HepG2 (cell line): ENCODE data around the gene FAF2. TPM values are rescaled to one million over a fixed set of nuclear protein-coding genes. Genes with fewer than 3 reads are reported as not detected.

ENCODE experiments used
- ATAC-seq: fragments of 200-7000 bp; cut with Tn5 transposase; 3 replicates; pipeline ENCODE4 v1.9.1; 2020; ENCODE audit warnings: mild to moderate bottlenecking, moderate library complexity
- BruUV-seq: library from RNA; stranded (reverse); fragments of 400-500 nt; replicated peaks from 2 replicates; lab custom pipeline; 2021; lab: Mats Ljungman, UMichigan
- CTCF ChIA-PET: fragments of 300-600 bp; formaldehyde crosslinking; extraction: SDS; loops from one replicate; lab custom pipeline; 2021; ENCODE audit warnings: low total read pairs, inconsistent platforms, low intra/inter-chr PET ratio; lab: Yijun Ruan, JAX
- POLR2A ChIA-PET: fragments of 350-600 bp; sonication (Branson Sonifier 250); formaldehyde crosslinking; loops from one replicate; lab custom pipeline; 2020; ENCODE audit warnings: antibody characterized with exemption, inconsistent platforms; lab: Yijun Ruan, JAX
- DNase-seq: peaks from one replicate; pipeline ENCODE4 v3.0.0-alpha.2; 2015; ENCODE audit warnings: low spot score
- FAIRE-seq: peaks from 3 replicates; lab custom pipeline; 2011; peaks lifted over from hg19 to GRCh38; lab: Jason Lieb, UNC
- H2AFZ ChIP-seq: one replicate; pipeline ENCODE4 v1.6.1; 2011; ENCODE audit warnings: low read length, inconsistent platforms
- H3K27ac ChIP-seq: fragments of 300-600 bp; 3 replicates; pipeline ENCODE4 v1.8.0; 2011; ENCODE audit warnings: mixed run types, mild to moderate bottlenecking, mixed read lengths, low read length, inconsistent platforms; ENCODE audit not compliant: insufficient read depth; ENCODE audit errors: extremely low read length
- H3K27me3 ChIP-seq, 2 experiments: fragments of 200-600 bp in 1 of 2; 2 replicates in 1 of 2; 3 replicates in 1 of 2; pipeline versions ENCODE4 v1.6.0 to v1.8.0; 2011; ENCODE audit warnings: low read length in 2 of 2, mild to moderate bottlenecking in 2 of 2, moderate library complexity in 2 of 2, inconsistent platforms in 1 of 2; ENCODE audit not compliant: insufficient read depth in 2 of 2, control insufficient read depth in 1 of 2
- H3K36me3 ChIP-seq, 2 experiments: fragments of 200-600 bp in 1 of 2; replicated peaks in 1 of 2; 2 replicates in 1 of 2; 3 replicates in 1 of 2; pipeline versions ENCODE4 v1.5.1 to v1.8.0; 2011; ENCODE audit warnings: low read length in 2 of 2, inconsistent platforms in 1 of 2; ENCODE audit not compliant: insufficient read depth in 2 of 2, control insufficient read depth in 1 of 2
- H3K4me1 ChIP-seq: 2 replicates; pipeline ENCODE4 v1.5.1; 2012; ENCODE audit warnings: low read length, inconsistent platforms; ENCODE audit not compliant: insufficient read depth
- H3K4me2 ChIP-seq: 2 replicates; pipeline ENCODE4 v1.6.0; 2011; ENCODE audit warnings: low read depth, low read length, inconsistent platforms
- H3K4me3 ChIP-seq, 3 experiments: fragments of 200-600 bp in 1 of 3; sonication (generic), shearing (Covaris generic) in 1 of 3; replicated peaks in 1 of 3; 2 replicates each; pipeline ENCODE4 v1.5.1; 2011 to 2016; ENCODE audit warnings: low read length in 3 of 3, inconsistent platforms in 2 of 3, low read depth in 2 of 3, mild to moderate bottlenecking in 2 of 3, control low read depth in 1 of 3, mixed read lengths in 1 of 3; ENCODE audit not compliant: insufficient read depth in 1 of 3
- H3K79me2 ChIP-seq: one replicate; pipeline ENCODE4 v1.6.1; 2011; ENCODE audit warnings: low read length, inconsistent platforms; ENCODE audit not compliant: insufficient read depth
- H3K9ac ChIP-seq: 2 replicates; pipeline ENCODE4 v1.6.0; 2011; ENCODE audit warnings: mild to moderate bottlenecking, low read depth, low read length, inconsistent platforms; ENCODE audit not compliant: insufficient read depth
- H3K9me3 ChIP-seq: 2 replicates; pipeline ENCODE4 v1.5.1; 2012; ENCODE audit warnings: mild to moderate bottlenecking, low read length
- H4K20me1 ChIP-seq: 2 replicates; pipeline ENCODE4 v1.6.0; 2011; ENCODE audit warnings: inconsistent platforms, mild to moderate bottlenecking, low read length, moderate library complexity; ENCODE audit not compliant: insufficient read depth
- AKAP8 ChIP-seq: sonication (generic); formaldehyde crosslinking; IDR thresholded peaks from 2 replicates; pipeline ENCODE4 v1.5.1; 2020; ENCODE audit warnings: mild to moderate bottlenecking, missing genetic modification reagents
- CHCHD3 ChIP-seq: sonication (generic); formaldehyde crosslinking; IDR thresholded peaks from 2 replicates; pipeline ENCODE4 v1.8.0; 2022; ENCODE audit warnings: mild to moderate bottlenecking, missing genetic modification reagents, moderate library complexity
- FOSL1 ChIP-seq: sonication (generic); formaldehyde crosslinking; IDR thresholded peaks from 2 replicates; pipeline ENCODE4 v1.9.0; 2021; ENCODE audit warnings: missing genetic modification reagents, borderline replicate concordance
- KDM5B ChIP-seq: sonication (generic); formaldehyde crosslinking; IDR thresholded peaks from 2 replicates; pipeline ENCODE4 v1.4.0; 2020; ENCODE audit warnings: missing genetic modification reagents, mild to moderate bottlenecking, borderline replicate concordance
- MXI1 ChIP-seq: IDR thresholded peaks from 3 replicates; pipeline ENCODE4 v1.6.1; 2012; ENCODE audit warnings: low read depth, low read length, inconsistent platforms, borderline replicate concordance
- PATZ1 ChIP-seq: sonication (generic); formaldehyde crosslinking; IDR thresholded peaks from 2 replicates; pipeline ENCODE4 v1.4.0; 2020; ENCODE audit warnings: missing genetic modification reagents
- PRPF4 ChIP-seq: fragments of 200-400 bp; formaldehyde crosslinking; IDR thresholded peaks from 2 replicates; pipeline ENCODE4 v1.6.1; 2016; ENCODE audit warnings: low read length, low read depth; ENCODE audit not compliant: poor library complexity, severe bottlenecking
- REPIN1 ChIP-seq: sonication (generic); formaldehyde crosslinking; IDR thresholded peaks from 2 replicates; pipeline ENCODE4 v1.8.0; 2022; ENCODE audit warnings: missing genetic modification reagents, low read depth, mild to moderate bottlenecking, borderline replicate concordance
- RNF219 ChIP-seq: sonication (generic); formaldehyde crosslinking; IDR thresholded peaks from 2 replicates; pipeline ENCODE4 v1.5.0; 2020; ENCODE audit warnings: mild to moderate bottlenecking, missing genetic modification reagents
- SOX6 ChIP-seq, 2 experiments: fragments of 450-650 bp in 1 of 2; sonication (generic) in 1 of 2; formaldehyde crosslinking in 1 of 2; IDR thresholded peaks; 2 replicates each; pipeline versions ENCODE4 v1.4.0 to v1.6.1; 2017 to 2020; ENCODE audit warnings: antibody characterized with exemption in 1 of 2, mild to moderate bottlenecking in 1 of 2, missing genetic modification reagents in 1 of 2
- SYNCRIP ChIP-seq: fragments of 200-400 bp; formaldehyde crosslinking; IDR thresholded peaks from 2 replicates; pipeline ENCODE4 v1.6.1; 2018; ENCODE audit warnings: mild to moderate bottlenecking, low read depth, low read length; ENCODE audit not compliant: insufficient read depth
- ZBTB43 ChIP-seq: sonication (generic); formaldehyde crosslinking; conservative IDR thresholded peaks from 2 replicates; pipeline ENCODE4 v1.4.0; 2020; ENCODE audit warnings: missing genetic modification reagents
- ZFP62 ChIP-seq: sonication (generic); formaldehyde crosslinking; IDR thresholded peaks from 2 replicates; pipeline ENCODE4 v1.4.0; 2020; ENCODE audit warnings: missing genetic modification reagents
- ZKSCAN5 ChIP-seq: sonication (generic); formaldehyde crosslinking; IDR thresholded peaks from 2 replicates; pipeline ENCODE4 v1.5.1; 2020; ENCODE audit warnings: mild to moderate bottlenecking, missing genetic modification reagents
- ZNF326 ChIP-seq: sonication (generic); formaldehyde crosslinking; IDR thresholded peaks from 2 replicates; pipeline ENCODE4 v1.4.0; 2020; ENCODE audit warnings: missing genetic modification reagents, borderline replicate concordance
- ZNF350 ChIP-seq: sonication (generic); formaldehyde crosslinking; IDR thresholded peaks from 2 replicates; pipeline ENCODE4 v1.4.0; 2020; ENCODE audit warnings: mild to moderate bottlenecking, low read depth, missing genetic modification reagents, borderline replicate concordance
- ZNF619 ChIP-seq: sonication (generic); formaldehyde crosslinking; IDR thresholded peaks from 2 replicates; pipeline ENCODE4 v1.4.0; 2020; ENCODE audit warnings: mild to moderate bottlenecking, missing genetic modification reagents
- ZNF883 ChIP-seq: sonication (generic); formaldehyde crosslinking; IDR thresholded peaks from 2 replicates; pipeline ENCODE4 v1.5.1; 2020; ENCODE audit warnings: mild to moderate bottlenecking, missing genetic modification reagents; ENCODE audit errors: not compliant biosample characterization
- ZSCAN29 ChIP-seq: sonication (generic); formaldehyde crosslinking; conservative IDR thresholded peaks from 2 replicates; pipeline ENCODE4 v1.4.0; 2020; ENCODE audit warnings: mild to moderate bottlenecking, missing genetic modification reagents
- ZSCAN9 ChIP-seq: IDR thresholded peaks from 2 replicates; pipeline ENCODE4 v1.6.1; 2016; ENCODE audit warnings: borderline replicate concordance
- WGBS: methylation state at CpG from one replicate; pipeline ENCODE4 v1.1.6; 2017; ENCODE audit warnings: low lambda C conversion rate; 5-methylcytosine and 5-hydroxymethylcytosine counted together
- in situ Hi-C: cut with HindIII; loops from 2 replicates; pipeline ENCODE4 v1.10.0; 2017; ENCODE audit warnings: low pct_unique_long_range_greater_than_20kb; ENCODE audit not compliant: extremely low pct_ligation_motif_present
- intact Hi-C: fragments of 100-400 bp; cut with micrococcal nuclease; formaldehyde crosslinking; loops from one replicate; pipeline ENCODE4 v1.10.0; 2022; ENCODE audit not compliant: unreplicated experiment
- polyA plus RNA-seq, 8 experiments: library from polyadenylated mRNA; depleted of rRNA in 3 of 8; stranded (reverse) in 7 of 8; unstranded in 1 of 8; fragments of >200 nt; fragmentation: Illumina TruSeq in 4 of 8; extraction: Trizol in 4 of 8; gene quantifications; 2 replicates each; pipeline versions ENCODE4 v1.2.1 to v1.2.3, GENCODE V29; 2011 to 2016; ENCODE audit warnings: low read depth in 4 of 8, missing spikeins in 1 of 8, mixed read lengths in 1 of 8; ENCODE audit not compliant: insufficient read depth in 1 of 8
- total RNA-seq, 5 experiments: library from RNA; depleted of rRNA; stranded (reverse); fragments of >200 nt; fragmentation: Illumina TruSeq; extraction: Trizol; gene quantifications; 2 replicates each; pipeline ENCODE4 v1.2.3, GENCODE V29; 2016; ENCODE audit warnings: low read depth in 1 of 5

The FAF2 gene
- total and polyA plus RNA-seq, 2 of the 13 experiments (the other 11 are each of a cell fraction or from before 2014, with no cell fraction given) = 27.8 to 34.3 TPM

DNA sequence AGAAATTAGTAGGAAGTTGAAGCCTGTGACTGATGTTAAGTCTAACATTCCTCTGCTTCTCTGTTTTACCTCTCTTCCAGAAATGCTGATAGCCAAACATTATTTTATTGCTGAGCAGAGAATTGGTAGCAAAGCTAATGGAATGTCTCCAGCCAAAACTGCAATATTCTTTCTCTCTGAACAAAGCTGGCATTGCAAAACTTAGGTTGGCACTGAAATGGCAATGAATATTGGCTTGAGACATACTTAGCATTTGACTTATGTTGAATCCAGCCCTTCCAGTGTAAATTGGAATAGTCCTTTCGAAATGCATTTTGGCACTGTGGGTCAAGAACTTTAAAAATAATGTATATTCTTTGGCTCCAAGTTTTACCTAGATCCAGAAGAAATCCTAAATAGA is 21.1 kb downstream of the FAF2 start:
- 100% methylated on average over 1 of the region's 1 CpG for WGBS
- H3K9ac ChIP-seq = no peak overlapping the region
- no peak for FAIRE-seq
- ChIA-PET POLR2A (no interaction called here), CTCF (no interaction called here)
- H3K4me1 ChIP-seq = peaks cover 22% of the 10 kb centered on the region
- BruUV-seq = no TSS peak
- peaks cover 24% of the 10 kb centered on the region for H3K79me2 ChIP-seq
- no peak overlapping the region for H2AFZ ChIP-seq
- H3K4me3 ChIP-seq = no peak overlapping the region
- DNase-seq = no peak
- H4K20me1 ChIP-seq = 0 out of 2 replicates have a peak, but pooled peaks cover 7% of the 10 kb centered on the region
- no peaks in the 10 kb centered on the region for H3K27me3 ChIP-seq
- H3K27ac ChIP-seq = no peak overlapping the region
- H3K4me2 ChIP-seq = no peak overlapping the region
- intact Hi-C loops = no loop called here
- peaks cover 0 to 16% of the 10 kb centered on the region in 2 experiments; a peak in 3 of 5 replicates for H3K36me3 ChIP-seq
- TF ChIP-seq ZBTB43 (CRISPR knock-in tag) = no peak
- TF ChIP-seq PATZ1 (CRISPR knock-in tag) = no peak
- no peak for TF ChIP-seq KDM5B (CRISPR knock-in tag)
- no peak for TF ChIP-seq ZSCAN29
- TF ChIP-seq SOX6 (IDR thresholded peaks at IDR 0.05) = no peak
- TF ChIP-seq SOX6 (CRISPR knock-in tag; IDR thresholded peaks at IDR 0.05) = no peak
- no peak for TF ChIP-seq ZNF883 (CRISPR knock-in tag)
- no peak for TF ChIP-seq ZNF350 (CRISPR knock-in tag)
- no peak for TF ChIP-seq AKAP8 (CRISPR knock-in tag)
- TF ChIP-seq ZKSCAN5 (CRISPR knock-in tag) = no peak
- TF ChIP-seq ZNF326 (CRISPR knock-in tag) = no peak
- TF ChIP-seq ZNF619 = no peak
- no peak for TF ChIP-seq CHCHD3
- TF ChIP-seq PRPF4 = no peak
- TF ChIP-seq REPIN1 (CRISPR knock-in tag) = no peak
- no peak for TF ChIP-seq ZFP62
- no peak for TF ChIP-seq FOSL1 (CRISPR knock-in tag)
- no peak for TF ChIP-seq SYNCRIP
- TF ChIP-seq MXI1 = no peak
- no peak for TF ChIP-seq ZSCAN9 (CRISPR knock-in tag)
- no peak for TF ChIP-seq RNF219 (CRISPR knock-in tag)
- no peak for ATAC-seq
- no peaks in the 10 kb centered on the region for H3K9me3 ChIP-seq
- in situ Hi-C loops = no loop called here
